ENCODE results near the gene STK36.

DNA sequence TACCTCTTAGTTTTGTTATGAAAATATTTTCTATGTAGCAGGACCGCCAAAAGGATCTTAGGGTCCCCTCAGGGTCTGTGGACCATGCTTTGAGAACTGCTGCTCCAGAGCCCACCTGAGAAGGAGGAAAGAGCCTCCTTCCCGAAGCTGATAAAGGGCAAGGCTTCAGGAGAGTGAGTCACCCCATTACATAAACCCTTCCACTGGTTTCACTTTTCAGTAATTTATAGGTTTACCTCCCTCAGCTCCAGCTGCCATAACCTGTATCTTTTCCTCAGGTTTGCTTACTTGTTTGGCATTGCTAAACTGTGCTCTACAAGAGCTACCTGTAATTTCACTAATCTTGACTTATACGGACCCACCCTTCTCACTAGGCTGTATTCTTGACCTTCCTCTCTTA, 45.4 kb downstream of the STK36 start:
- TF ChIP-seq, protein P1, sequence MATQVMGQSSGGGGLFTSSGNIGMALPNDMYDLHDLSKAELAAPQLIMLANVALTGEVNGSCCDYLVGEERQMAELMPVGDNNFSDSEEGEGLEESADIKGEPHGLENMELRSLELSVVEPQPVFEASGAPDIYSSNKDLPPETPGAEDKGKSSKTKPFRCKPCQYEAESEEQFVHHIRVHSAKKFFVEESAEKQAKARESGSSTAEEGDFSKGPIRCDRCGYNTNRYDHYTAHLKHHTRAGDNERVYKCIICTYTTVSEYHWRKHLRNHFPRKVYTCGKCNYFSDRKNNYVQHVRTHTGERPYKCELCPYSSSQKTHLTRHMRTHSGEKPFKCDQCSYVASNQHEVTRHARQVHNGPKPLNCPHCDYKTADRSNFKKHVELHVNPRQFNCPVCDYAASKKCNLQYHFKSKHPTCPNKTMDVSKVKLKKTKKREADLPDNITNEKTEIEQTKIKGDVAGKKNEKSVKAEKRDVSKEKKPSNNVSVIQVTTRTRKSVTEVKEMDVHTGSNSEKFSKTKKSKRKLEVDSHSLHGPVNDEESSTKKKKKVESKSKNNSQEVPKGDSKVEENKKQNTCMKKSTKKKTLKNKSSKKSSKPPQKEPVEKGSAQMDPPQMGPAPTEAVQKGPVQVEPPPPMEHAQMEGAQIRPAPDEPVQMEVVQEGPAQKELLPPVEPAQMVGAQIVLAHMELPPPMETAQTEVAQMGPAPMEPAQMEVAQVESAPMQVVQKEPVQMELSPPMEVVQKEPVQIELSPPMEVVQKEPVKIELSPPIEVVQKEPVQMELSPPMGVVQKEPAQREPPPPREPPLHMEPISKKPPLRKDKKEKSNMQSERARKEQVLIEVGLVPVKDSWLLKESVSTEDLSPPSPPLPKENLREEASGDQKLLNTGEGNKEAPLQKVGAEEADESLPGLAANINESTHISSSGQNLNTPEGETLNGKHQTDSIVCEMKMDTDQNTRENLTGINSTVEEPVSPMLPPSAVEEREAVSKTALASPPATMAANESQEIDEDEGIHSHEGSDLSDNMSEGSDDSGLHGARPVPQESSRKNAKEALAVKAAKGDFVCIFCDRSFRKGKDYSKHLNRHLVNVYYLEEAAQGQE (IDR thresholded peaks at IDR 0.05; ENCODE audit: insufficient read depth in 1 of 2, low read depth in 2 of 2, low read length in 1 of 2), result no peak
- TF ChIP-seq, protein P2, sequence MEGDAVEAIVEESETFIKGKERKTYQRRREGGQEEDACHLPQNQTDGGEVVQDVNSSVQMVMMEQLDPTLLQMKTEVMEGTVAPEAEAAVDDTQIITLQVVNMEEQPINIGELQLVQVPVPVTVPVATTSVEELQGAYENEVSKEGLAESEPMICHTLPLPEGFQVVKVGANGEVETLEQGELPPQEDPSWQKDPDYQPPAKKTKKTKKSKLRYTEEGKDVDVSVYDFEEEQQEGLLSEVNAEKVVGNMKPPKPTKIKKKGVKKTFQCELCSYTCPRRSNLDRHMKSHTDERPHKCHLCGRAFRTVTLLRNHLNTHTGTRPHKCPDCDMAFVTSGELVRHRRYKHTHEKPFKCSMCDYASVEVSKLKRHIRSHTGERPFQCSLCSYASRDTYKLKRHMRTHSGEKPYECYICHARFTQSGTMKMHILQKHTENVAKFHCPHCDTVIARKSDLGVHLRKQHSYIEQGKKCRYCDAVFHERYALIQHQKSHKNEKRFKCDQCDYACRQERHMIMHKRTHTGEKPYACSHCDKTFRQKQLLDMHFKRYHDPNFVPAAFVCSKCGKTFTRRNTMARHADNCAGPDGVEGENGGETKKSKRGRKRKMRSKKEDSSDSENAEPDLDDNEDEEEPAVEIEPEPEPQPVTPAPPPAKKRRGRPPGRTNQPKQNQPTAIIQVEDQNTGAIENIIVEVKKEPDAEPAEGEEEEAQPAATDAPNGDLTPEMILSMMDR (IDR thresholded peaks at IDR 0.05), result no peak
- TF ChIP-seq POLR2AphosphoS5 (IDR thresholded peaks at IDR 0.05; ENCODE audit: low read depth, low read length) (no peak), SIN3A (IDR thresholded peaks at IDR 0.05; ENCODE audit: borderline replicate concordance, insufficient read depth, low read depth, low read length) (no peak)
